CD1c-positive myeloid dendritic cell (primary cell): ENCODE measurements around the gene LGALS9B.
"Not testable (repeated sequence)": the region's sequence is repeated elsewhere in the genome, so short reads cannot be mapped to it uniquely, and the experiment has no call there.

ENCODE experiments used
- DNase-seq: peaks from one replicate; pipeline ENCODE4 v3.0.0-alpha.2; 2016; ENCODE audit errors: extremely low spot score

The LGALS9B gene

GRCh38 chr17:20467447-20467846 is at the start of gene LGALS9B:
Gene LGALS9B (minus strand): TSS chr17:20467539. CDS start chr17:20467470, 69 bp downstream.
- not testable (repeated sequence) for DNase-seq

GRCh38 chr17:20516986-20517385 is 49.6 kb upstream of the LGALS9B start:
- DNase-seq = not testable (repeated sequence)

GRCh38 chr17:20515099-20515498 is 47.8 kb upstream of the LGALS9B start:
- not testable (repeated sequence) for DNase-seq

- not testable (repeated sequence) for DNase-seq
Observed at GRCh38 chr17:20513539-20513938, 46.2 kb upstream of the LGALS9B start.

- not testable (repeated sequence) for DNase-seq
Observed at GRCh38 chr17:20512378-20512777, 45.0 kb upstream of the LGALS9B start.

GRCh38 chr17:20511778-20512177 is 44.4 kb upstream of the LGALS9B start:
- not testable (repeated sequence) for DNase-seq

- DNase-seq = not testable (repeated sequence)
Observed at GRCh38 chr17:20505333-20505732, 38.0 kb upstream of the LGALS9B start.

GRCh38 chr17:20504388-20505066 is 37.2 kb upstream of the LGALS9B start:
- DNase-seq = not testable (repeated sequence)

- DNase-seq = not testable (repeated sequence)
Observed at GRCh38 chr17:20501896-20502295, 34.6 kb upstream of the LGALS9B start.

GRCh38 chr17:20500346-20500745 is 33.0 kb upstream of the LGALS9B start:
- not testable (repeated sequence) for DNase-seq

GRCh38 chr17:20495420-20495819 is 28.1 kb upstream of the LGALS9B start:
- not testable (repeated sequence) for DNase-seq

- DNase-seq = not testable (repeated sequence)
Observed at GRCh38 chr17:20494735-20495134, 27.4 kb upstream of the LGALS9B start.

- not testable (repeated sequence) for DNase-seq
Observed at GRCh38 chr17:20494147-20494546, 26.8 kb upstream of the LGALS9B start.

- not testable (repeated sequence) for DNase-seq
Observed at GRCh38 chr17:20492971-20493370, 25.6 kb upstream of the LGALS9B start.

GRCh38 chr17:20492099-20492498 is 24.8 kb upstream of the LGALS9B start:
- not testable (repeated sequence) for DNase-seq

- DNase-seq = not testable (repeated sequence)
Observed at GRCh38 chr17:20484930-20485329, 17.6 kb upstream of the LGALS9B start.

GRCh38 chr17:20479889-20480591 is 12.7 kb upstream of the LGALS9B start:
- not testable (repeated sequence) for DNase-seq

GRCh38 chr17:20477398-20478071 is 10.2 kb upstream of the LGALS9B start:
- not testable (repeated sequence) for DNase-seq

- DNase-seq = not testable (repeated sequence)
Observed at GRCh38 chr17:20475137-20475831, 7.9 kb upstream of the LGALS9B start.

- not testable (repeated sequence) for DNase-seq
Observed at GRCh38 chr17:20474081-20474480, 6.7 kb upstream of the LGALS9B start.

GRCh38 chr17:20469946-20470345 is 2.6 kb upstream of the LGALS9B start:
- DNase-seq = not testable (repeated sequence)

GRCh38 chr17:20469107-20469506 is 1.8 kb upstream of the LGALS9B start:
- DNase-seq = not testable (repeated sequence)
